HUES48 (cell line): ENCODE measurements around the gene SLC25A45.

Experiments used
- H3K27ac ChIP-seq: one replicate; pipeline ENCODE4 v1.7.0; 2013; ENCODE audit warnings: low read depth, low read length, inconsistent platforms
- H3K27me3 ChIP-seq: 2 replicates; pipeline ENCODE4 v1.6.1; 2013; ENCODE audit warnings: mild to moderate bottlenecking, low read length; ENCODE audit not compliant: control insufficient read depth, insufficient read depth
- H3K36me3 ChIP-seq: 2 replicates; pipeline ENCODE4 v1.6.1; 2013; ENCODE audit warnings: low read length; ENCODE audit not compliant: control insufficient read depth, insufficient read depth
- H3K4me1 ChIP-seq: 2 replicates; pipeline ENCODE4 v1.6.1; 2013; ENCODE audit warnings: mild to moderate bottlenecking, low read length; ENCODE audit not compliant: control insufficient read depth, insufficient read depth
- H3K4me3 ChIP-seq: 2 replicates; pipeline ENCODE4 v1.5.1; 2013; ENCODE audit warnings: mild to moderate bottlenecking, low read depth, low read length
- H3K9ac ChIP-seq: 2 replicates; pipeline ENCODE4 v1.6.1; 2013; ENCODE audit warnings: mild to moderate bottlenecking, low read depth, low read length, moderate library complexity
- H3K9me3 ChIP-seq: 2 replicates; pipeline ENCODE4 v1.6.1; 2013; ENCODE audit warnings: low read length; ENCODE audit not compliant: control insufficient read depth, insufficient read depth

SLC25A45 gene

GRCh38 chr11:65327021-65327420 lies 55.4 kb downstream of the SLC25A45 start:
- no peaks in the 10 kb centered on the region for H3K9me3 ChIP-seq
- H3K27ac ChIP-seq = no peak overlapping the region

DNA sequence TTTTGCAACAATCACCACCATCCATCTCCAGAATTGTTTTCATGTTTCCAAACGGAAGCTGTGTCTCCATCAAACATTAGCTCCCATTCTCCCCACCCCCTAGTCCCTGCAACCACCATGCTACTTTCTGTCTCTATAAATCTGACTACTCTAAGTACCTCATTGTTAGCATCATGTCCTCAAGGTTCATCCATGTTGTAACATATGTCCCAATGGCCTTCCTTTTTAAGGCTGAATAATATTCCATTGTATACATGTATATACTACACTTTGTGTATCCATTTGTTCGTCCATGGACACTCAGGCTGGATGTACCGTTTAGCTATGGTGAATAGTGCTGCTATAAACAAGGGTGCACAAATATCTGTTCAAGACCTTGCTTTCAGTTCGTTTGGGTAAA lies 57.0 kb downstream of the SLC25A45 start:
- Histone ChIP-seq H3K36me3 (peaks cover 16% of the 10 kb centered on the region), H3K9me3 (no peaks in the 10 kb centered on the region), H3K4me3 (no peak overlapping the region), H3K9ac (no peak overlapping the region), H3K27ac (no peak overlapping the region), H3K27me3 (no peaks in the 10 kb centered on the region), H3K4me1 (no peaks in the 10 kb centered on the region)

More at GRCh38 chr11:65327021-65327420, 55.4 kb downstream of the SLC25A45 start:
- Histone ChIP-seq H3K4me3 (no peak overlapping the region), H3K27me3 (no peaks in the 10 kb centered on the region), H3K36me3 (peaks cover 2% of the 10 kb centered on the region; the same call in 1 of the 2 replicates), H3K9ac (no peak overlapping the region), H3K4me1 (no peaks in the 10 kb centered on the region)
